DND-41 (cell line): ENCODE measurements around the gene CDC14A.

ENCODE experiments used
- ATAC-seq: fragments of 200-7000 bp; cut with Tn5 transposase; 3 replicates; pipeline ENCODE4 v1.9.1; 2021; ENCODE audit warnings: low read depth; ENCODE audit not compliant: insufficient read depth
- DNase-seq: peaks from one replicate; pipeline ENCODE4 v3.0.0-alpha.2; 2020
- H2AFZ ChIP-seq: 2 replicates; pipeline ENCODE4 v1.6.0; 2012; ENCODE audit warnings: low read depth, low read length
- H3K27ac ChIP-seq: 2 replicates; pipeline ENCODE4 v1.5.1; 2012; ENCODE audit warnings: low read length, inconsistent platforms
- H3K27me3 ChIP-seq: fragments of 200-600 bp; sonication (generic); 2 replicates; pipeline ENCODE4 v1.6.0; 2012; ENCODE audit warnings: low read length, mild to moderate bottlenecking, inconsistent platforms; ENCODE audit not compliant: insufficient read depth, poor library complexity
- H3K36me3 ChIP-seq: 2 replicates; pipeline ENCODE4 v1.5.1; 2012; ENCODE audit warnings: low read length, inconsistent platforms; ENCODE audit not compliant: insufficient read depth
- H3K4me1 ChIP-seq: 2 replicates; pipeline ENCODE4 v1.5.1; 2012; ENCODE audit warnings: mild to moderate bottlenecking, low read length; ENCODE audit not compliant: insufficient read depth
- H3K4me2 ChIP-seq: 2 replicates; pipeline ENCODE4 v1.6.0; 2012; ENCODE audit warnings: mild to moderate bottlenecking, moderate library complexity, low read length, inconsistent platforms; ENCODE audit not compliant: insufficient read depth
- H3K4me3 ChIP-seq, 2 experiments: fragments of 200-600 bp in 1 of 2; shearing (Covaris generic) in 1 of 2; 2 replicates each; pipeline ENCODE4 v1.5.1; 2012 to 2016; ENCODE audit warnings: inconsistent platforms in 2 of 2, low read length in 2 of 2, mild to moderate bottlenecking in 2 of 2, low read depth in 1 of 2, moderate library complexity in 1 of 2
- H3K79me2 ChIP-seq: 2 replicates; pipeline ENCODE4 v1.6.0; 2012; ENCODE audit warnings: low read length, inconsistent platforms; ENCODE audit not compliant: insufficient read depth
- H3K9ac ChIP-seq: 2 replicates; pipeline ENCODE4 v1.6.0; 2012; ENCODE audit warnings: low read depth, mild to moderate bottlenecking, inconsistent platforms, low read length, moderate library complexity
- H3K9me3 ChIP-seq: 2 replicates; pipeline ENCODE4 v1.5.1; 2012; ENCODE audit warnings: low read length, moderate library complexity, mild to moderate bottlenecking, inconsistent platforms; ENCODE audit not compliant: insufficient read depth, severe bottlenecking
- H4K20me1 ChIP-seq: 2 replicates; pipeline ENCODE4 v1.6.0; 2012; ENCODE audit warnings: low read length; ENCODE audit not compliant: insufficient read depth
- CTCF ChIP-seq: IDR thresholded peaks from 2 replicates; pipeline ENCODE4 v1.5.1; 2012; ENCODE audit warnings: borderline replicate concordance, low read length, moderate library complexity, mild to moderate bottlenecking; ENCODE audit not compliant: poor library complexity, severe bottlenecking; ENCODE audit errors: extremely low read depth
- EZH2 ChIP-seq: IDR thresholded peaks from 3 replicates; pipeline ENCODE4 v1.6.1; 2012; ENCODE audit warnings: borderline replicate concordance, low read depth, mild to moderate bottlenecking, moderate library complexity, low read length, inconsistent platforms; ENCODE audit not compliant: severe bottlenecking

CDC14A gene

GRCh38 chr1:100350787-100351094 lies 1.6 kb upstream of the CDC14A start:
- peaks cover 7% of the 10 kb centered on the region for H3K36me3 ChIP-seq
- H3K9ac ChIP-seq, result peak overlapping the region; percentile 96
- no peak for ATAC-seq
- 0 out of 2 replicates have a peak, but pooled peaks cover 3% of the 10 kb centered on the region for H4K20me1 ChIP-seq
- H3K9me3 ChIP-seq, result no peaks in the 10 kb centered on the region
- H3K4me3 ChIP-seq, result peak overlapping the region in 1 of 2 experiments; percentile 94; a peak in 3 of 4 replicates
- no peak for DNase-seq
- H3K4me1 ChIP-seq, result peaks cover 34% of the 10 kb centered on the region
- peak overlapping the region; percentile 99 for H3K27ac ChIP-seq
- no peaks in the 10 kb centered on the region for H3K27me3 ChIP-seq
- peaks cover 33% of the 10 kb centered on the region for H3K79me2 ChIP-seq
- peak overlapping the region; percentile 94 for H3K4me2 ChIP-seq
- TF ChIP-seq EZH2 (no peak), CTCF (no peak)
- peak overlapping the region; percentile 94 for H2AFZ ChIP-seq

- Histone ChIP-seq H3K4me1 (peaks cover 37% of the 10 kb centered on the region), H3K27ac (peak overlapping the region; percentile 99), H3K4me2 (peak overlapping the region; percentile 94), H4K20me1 (0 out of 2 replicates have a peak, but pooled peaks cover 3% of the 10 kb centered on the region), H3K79me2 (peaks cover 39% of the 10 kb centered on the region), H2AFZ (peak overlapping the region; percentile 94), H3K27me3 (no peaks in the 10 kb centered on the region), H3K4me3 (peak overlapping the region; percentile 67 to 94), H3K9me3 (no peaks in the 10 kb centered on the region), H3K9ac (peak overlapping the region; percentile 96), H3K36me3 (peaks cover 10% of the 10 kb centered on the region)
- ATAC-seq (peak; percentile 81), DNase-seq (peak; percentile 94)
- TF ChIP-seq EZH2 (no peak), CTCF (peak; percentile 69)
Measured at GRCh38 chr1:100351095-100351887, 1.0 kb upstream of the CDC14A start.

- ATAC-seq (peak; percentile 15), DNase-seq (peak; percentile 60)
- Histone ChIP-seq H3K9me3 (no peaks in the 10 kb centered on the region), H3K9ac (peak overlapping the region; percentile 96), H3K4me1 (peaks cover 37% of the 10 kb centered on the region), H3K27me3 (no peaks in the 10 kb centered on the region), H2AFZ (peak overlapping the region; percentile 94), H4K20me1 (0 out of 2 replicates have a peak, but pooled peaks cover 3% of the 10 kb centered on the region), H3K4me2 (peak overlapping the region; percentile 94), H3K27ac (peak overlapping the region; percentile 99), H3K36me3 (peaks cover 10% of the 10 kb centered on the region), H3K79me2 (peaks cover 49% of the 10 kb centered on the region), H3K4me3 (peak overlapping the region; percentile 67 to 94)
- peak; percentile 15 for TF ChIP-seq CTCF
- no peak for TF ChIP-seq EZH2
Measured at GRCh38 chr1:100353071-100353801, 930 bp downstream of the CDC14A start.
